ENCODE data around the gene NLGN4X. TPM values are rescaled to one million over a fixed set of nuclear protein-coding genes. Genes with fewer than 3 reads are reported as not detected.

The NLGN4X gene
- total RNA-seq, 1 donor from 2014 or later = 51.5 TPM

GRCh38 chrX:6223516-6223915, 5.2 kb downstream of the NLGN4X start:
- no peak overlapping the region for H3K27ac Mint-ChIP-seq
- peaks cover 12% of the 10 kb centered on the region for H3K4me1 Mint-ChIP-seq (ENCODE audit: unreplicated experiment)
- TF ChIP-seq CTCF (conservative IDR thresholded peaks at IDR 0.05) = no peak
- H3K36me3 Mint-ChIP-seq = no peaks in the 10 kb centered on the region
- no peaks in the 10 kb centered on the region for H3K9me3 Mint-ChIP-seq
- no peak for DNase-seq (ENCODE audit: extremely low spot score, unreplicated experiment)
- peak overlapping the region; percentile 40 for H3K4me3 Mint-ChIP-seq
- H3K27me3 Mint-ChIP-seq = peaks cover 13% of the 10 kb centered on the region

GRCh38 chrX:6210230-6210629, 18.4 kb downstream of the NLGN4X start:
- Mint-ChIP-seq H3K9me3 (peaks cover under 1% of the 10 kb centered on the region), H3K4me3 (no peak overlapping the region), H3K4me1 (ENCODE audit: unreplicated experiment) (no peaks in the 10 kb centered on the region), H3K27ac (no peak overlapping the region), H3K36me3 (no peaks in the 10 kb centered on the region), H3K27me3 (no peaks in the 10 kb centered on the region)
- no peak for DNase-seq (ENCODE audit: extremely low spot score, unreplicated experiment)
- no peak for TF ChIP-seq CTCF (conservative IDR thresholded peaks at IDR 0.05)

- peaks cover 3% of the 10 kb centered on the region for H3K9me3 Mint-ChIP-seq
- TF ChIP-seq CTCF (conservative IDR thresholded peaks at IDR 0.05) = no peak
- H3K4me1 Mint-ChIP-seq (ENCODE audit: unreplicated experiment) = no peaks in the 10 kb centered on the region
- no peak for DNase-seq (ENCODE audit: extremely low spot score, unreplicated experiment)
- no peak overlapping the region for H3K27ac Mint-ChIP-seq
- no peaks in the 10 kb centered on the region for H3K27me3 Mint-ChIP-seq
- no peaks in the 10 kb centered on the region for H3K36me3 Mint-ChIP-seq
- H3K4me3 Mint-ChIP-seq = no peak overlapping the region
Measured at GRCh38 chrX:6203462-6204215, 25.0 kb downstream of the NLGN4X start.

- Mint-ChIP-seq H3K36me3 (peaks cover 10% of the 10 kb centered on the region), H3K4me1 (ENCODE audit: unreplicated experiment) (no peaks in the 10 kb centered on the region), H3K27ac (no peak overlapping the region), H3K27me3 (no peaks in the 10 kb centered on the region), H3K9me3 (peaks cover 6% of the 10 kb centered on the region), H3K4me3 (no peak overlapping the region)
- DNase-seq (ENCODE audit: extremely low spot score, unreplicated experiment) = no peak
- TF ChIP-seq CTCF (conservative IDR thresholded peaks at IDR 0.05) = no peak
Measured at GRCh38 chrX:6199486-6199885, 29.2 kb downstream of the NLGN4X start.

GRCh38 chrX:6187256-6187655, 41.4 kb downstream of the NLGN4X start:
- Mint-ChIP-seq H3K9me3 (no peaks in the 10 kb centered on the region), H3K36me3 (peaks cover 20% of the 10 kb centered on the region), H3K27ac (no peak overlapping the region), H3K4me1 (ENCODE audit: unreplicated experiment) (no peaks in the 10 kb centered on the region), H3K4me3 (no peak overlapping the region), H3K27me3 (no peaks in the 10 kb centered on the region)
- no peak for DNase-seq (ENCODE audit: extremely low spot score, unreplicated experiment)
- no peak for TF ChIP-seq CTCF (conservative IDR thresholded peaks at IDR 0.05)

Data from type B pancreatic cell (in vitro differentiated cells).